ENCODE results near the gene DVL1.

DVL1 gene

GRCh38 chr1:1356166-1356795, 7.1 kb upstream of the DVL1 start:
- no peak overlapping the region for H3K4me3 ChIP-seq (ENCODE audit: low read depth, low read length)
- DNase-seq (ENCODE audit: low read depth), result no peak
- TF ChIP-seq, protein P1, sequence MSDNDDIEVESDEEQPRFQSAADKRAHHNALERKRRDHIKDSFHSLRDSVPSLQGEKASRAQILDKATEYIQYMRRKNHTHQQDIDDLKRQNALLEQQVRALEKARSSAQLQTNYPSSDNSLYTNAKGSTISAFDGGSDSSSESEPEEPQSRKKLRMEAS (IDR thresholded peaks at IDR 0.05; ENCODE audit: low read depth, low read length), result no peak
- TF ChIP-seq POLR2A (IDR thresholded peaks at IDR 0.05; ENCODE audit: extremely low read depth, insufficient read length) (no peak), CTCF (IDR thresholded peaks at IDR 0.05; ENCODE audit: low read depth, low read length) (no peak), MYC (IDR thresholded peaks at IDR 0.05; ENCODE audit: low read depth, low read length) (no peak)

GRCh38 chr1:1355416-1355815, 6.2 kb upstream of the DVL1 start:
- H3K4me3 ChIP-seq (ENCODE audit: low read depth, low read length), result no peak overlapping the region

DNA sequence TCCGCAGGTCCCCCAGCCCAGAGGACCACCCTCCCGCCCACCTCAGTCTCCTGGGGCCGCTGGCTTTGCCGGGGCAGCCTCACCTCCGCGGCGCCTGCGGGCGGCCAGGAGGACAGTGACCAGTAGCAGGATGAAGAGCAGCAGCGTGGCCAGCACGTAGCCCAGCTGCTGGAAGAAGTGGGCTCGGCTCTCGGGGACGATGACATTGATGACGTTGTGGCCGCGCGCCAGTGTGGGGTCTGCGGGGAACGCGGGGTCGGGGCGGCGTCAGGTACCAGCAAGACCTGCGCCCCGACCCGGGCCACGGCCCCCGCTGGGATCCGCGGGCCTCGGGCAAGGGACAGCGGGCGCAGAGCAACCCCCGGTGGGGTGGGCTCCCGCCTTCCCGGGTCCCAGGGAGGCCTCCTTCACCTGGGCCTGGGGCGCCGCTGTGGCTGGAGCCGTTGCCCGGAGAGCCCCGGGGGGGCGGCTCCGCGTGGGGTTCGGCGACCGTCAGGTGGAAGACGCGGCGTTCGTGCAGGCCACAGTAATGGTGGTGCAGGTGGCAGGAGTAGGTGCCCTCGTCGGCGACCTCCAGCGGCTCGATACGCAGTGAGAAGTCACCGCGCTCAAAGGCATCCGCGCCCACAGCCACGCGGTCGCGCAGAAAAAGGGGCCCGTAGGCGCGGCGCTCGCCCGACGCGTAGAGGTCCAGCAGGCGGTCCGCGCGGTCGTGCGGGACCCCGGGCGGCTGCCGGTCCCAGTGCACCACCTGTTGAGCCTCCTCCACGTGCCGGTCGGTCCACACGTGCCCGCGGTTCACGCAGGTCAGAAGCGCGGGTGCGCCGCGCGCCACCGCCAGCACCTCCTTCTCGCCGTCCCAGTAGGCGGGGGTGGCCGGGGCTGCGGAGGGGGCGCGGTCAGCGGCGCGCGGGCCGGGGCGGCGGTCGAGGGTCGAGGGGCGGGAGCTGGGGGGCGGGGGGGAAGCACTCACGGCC, 5.3 kb upstream of the DVL1 start:
- H3K4me3 ChIP-seq (ENCODE audit: low read depth, low read length), result no peak overlapping the region
- TF ChIP-seq CTCF (IDR thresholded peaks at IDR 0.05; ENCODE audit: low read depth, low read length) (no peak), POLR2A (IDR thresholded peaks at IDR 0.05; ENCODE audit: extremely low read depth, insufficient read length) (no peak), MYC (IDR thresholded peaks at IDR 0.05; ENCODE audit: low read depth, low read length) (no peak)
- TF ChIP-seq, protein P1 (IDR thresholded peaks at IDR 0.05; ENCODE audit: low read depth, low read length), result no peak
- DNase-seq (ENCODE audit: low read depth), result no peak

More at GRCh38 chr1:1355416-1355815, 6.2 kb upstream of the DVL1 start:
- TF ChIP-seq POLR2A (IDR thresholded peaks at IDR 0.05; ENCODE audit: extremely low read depth, insufficient read length) (no peak), MYC (IDR thresholded peaks at IDR 0.05; ENCODE audit: low read depth, low read length) (no peak), CTCF (IDR thresholded peaks at IDR 0.05; ENCODE audit: low read depth, low read length) (no peak)
- TF ChIP-seq, protein P1 (IDR thresholded peaks at IDR 0.05; ENCODE audit: low read depth, low read length), result no peak
- DNase-seq (ENCODE audit: low read depth), result no peak

GRCh38 chr1:1353389-1354151, 4.4 kb upstream of the DVL1 start:
- TF ChIP-seq POLR2A (IDR thresholded peaks at IDR 0.05; ENCODE audit: extremely low read depth, insufficient read length) (no peak), CTCF (IDR thresholded peaks at IDR 0.05; ENCODE audit: low read depth, low read length) (no peak)
- no peak overlapping the region for H3K4me3 ChIP-seq (ENCODE audit: low read depth, low read length)
- no peak for DNase-seq (ENCODE audit: low read depth)

GRCh38 chr1:1352786-1353388, 3.7 kb upstream of the DVL1 start:
- no peak overlapping the region for H3K4me3 ChIP-seq (ENCODE audit: low read depth, low read length)
- no peak for TF ChIP-seq POLR2A (IDR thresholded peaks at IDR 0.05; ENCODE audit: extremely low read depth, insufficient read length)
- TF ChIP-seq MYC (IDR thresholded peaks at IDR 0.05; ENCODE audit: low read depth, low read length), result no peak
- TF ChIP-seq CTCF (IDR thresholded peaks at IDR 0.05; ENCODE audit: low read depth, low read length), result no peak
- TF ChIP-seq, protein P1 (IDR thresholded peaks at IDR 0.05; ENCODE audit: low read depth, low read length), result no peak
- no peak for DNase-seq (ENCODE audit: low read depth)

Measured in NB4 (cell line).